HL-60 (cell line): ENCODE measurements around the gene EXD1.

ENCODE experiments used
- POLR2AphosphoS5 ChIP-seq: IDR thresholded peaks from 2 replicates; pipeline ENCODE4 v1.6.1; 2012; ENCODE audit warnings: low read depth
- REST ChIP-seq: IDR thresholded peaks from 2 replicates; pipeline ENCODE4 v1.6.1; 2012; ENCODE audit warnings: low read depth; ENCODE audit not compliant: insufficient replicate concordance
- TF ChIP-seq, protein P1 (sequence below): IDR thresholded peaks from one replicate; pipeline ENCODE4 v1.5.1; 2011; ENCODE audit warnings: low read length, control low read depth, inconsistent platforms; ENCODE audit not compliant: insufficient read depth

GRCh38 chr15:41205315-41205714, 25.2 kb downstream of the EXD1 start:
- TF ChIP-seq, protein P1, sequence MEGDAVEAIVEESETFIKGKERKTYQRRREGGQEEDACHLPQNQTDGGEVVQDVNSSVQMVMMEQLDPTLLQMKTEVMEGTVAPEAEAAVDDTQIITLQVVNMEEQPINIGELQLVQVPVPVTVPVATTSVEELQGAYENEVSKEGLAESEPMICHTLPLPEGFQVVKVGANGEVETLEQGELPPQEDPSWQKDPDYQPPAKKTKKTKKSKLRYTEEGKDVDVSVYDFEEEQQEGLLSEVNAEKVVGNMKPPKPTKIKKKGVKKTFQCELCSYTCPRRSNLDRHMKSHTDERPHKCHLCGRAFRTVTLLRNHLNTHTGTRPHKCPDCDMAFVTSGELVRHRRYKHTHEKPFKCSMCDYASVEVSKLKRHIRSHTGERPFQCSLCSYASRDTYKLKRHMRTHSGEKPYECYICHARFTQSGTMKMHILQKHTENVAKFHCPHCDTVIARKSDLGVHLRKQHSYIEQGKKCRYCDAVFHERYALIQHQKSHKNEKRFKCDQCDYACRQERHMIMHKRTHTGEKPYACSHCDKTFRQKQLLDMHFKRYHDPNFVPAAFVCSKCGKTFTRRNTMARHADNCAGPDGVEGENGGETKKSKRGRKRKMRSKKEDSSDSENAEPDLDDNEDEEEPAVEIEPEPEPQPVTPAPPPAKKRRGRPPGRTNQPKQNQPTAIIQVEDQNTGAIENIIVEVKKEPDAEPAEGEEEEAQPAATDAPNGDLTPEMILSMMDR: no peak
- TF ChIP-seq REST (no peak), POLR2AphosphoS5 (no peak)
